G401 (cell line): ENCODE measurements around the gene CAV2. TPM values are rescaled to one million over a fixed set of nuclear protein-coding genes. Genes with fewer than 3 reads are reported as not detected.

Experiments used
- total RNA-seq: library from RNA; depleted of rRNA; stranded (reverse); fragments of >200 nt; shearing (Covaris generic); gene quantifications from 2 replicates; pipeline ENCODE4 v1.2.3, GENCODE V29; 2014; rRNA removed

CAV2 gene
- total RNA-seq, 1 experiment from 2014 or later, result not detected

Other genes starting within 250 kb of the CAV2 start
- gene CAV1, start 25.3 kb downstream of the CAV2 start, total RNA-seq, result not detected in 2 replicates
- gene MET, start 172.5 kb downstream of the CAV2 start, total RNA-seq, result 0.20 TPM in 1 of 2 replicates, not detected in the other